Inferior parietal cortex (tissue), 1 donor: ENCODE results near the gene QPCT.
"Not testable (repeated sequence)": the region's sequence is repeated elsewhere in the genome, so short reads cannot be mapped to it uniquely, and the experiment has no call there.

Source experiments
- DNase-seq: peaks from one replicate; pipeline ENCODE4 v3.0.0-alpha.2; 2016; ENCODE audit errors: extremely low spot score

The QPCT gene

DNA sequence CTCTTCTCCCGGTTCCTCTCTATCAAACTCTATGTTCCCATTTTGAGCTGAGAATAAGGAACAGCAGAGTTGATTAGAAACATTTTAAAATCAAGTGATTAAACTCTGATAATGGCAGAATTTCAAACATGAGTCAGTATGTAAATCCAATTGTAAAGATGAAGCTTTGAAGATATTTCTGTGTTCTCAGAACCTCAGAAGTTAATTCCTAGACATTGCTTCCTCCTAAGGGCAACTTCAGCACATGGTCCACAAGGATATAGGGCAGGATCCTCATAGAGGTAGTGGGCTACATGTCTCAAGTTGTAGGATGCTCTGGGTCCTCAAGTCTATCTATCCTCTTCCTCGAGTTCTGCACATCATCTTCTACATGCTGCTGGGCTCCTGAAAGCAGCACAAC, 46.3 kb downstream of the QPCT start:
- no peak for DNase-seq

DNA sequence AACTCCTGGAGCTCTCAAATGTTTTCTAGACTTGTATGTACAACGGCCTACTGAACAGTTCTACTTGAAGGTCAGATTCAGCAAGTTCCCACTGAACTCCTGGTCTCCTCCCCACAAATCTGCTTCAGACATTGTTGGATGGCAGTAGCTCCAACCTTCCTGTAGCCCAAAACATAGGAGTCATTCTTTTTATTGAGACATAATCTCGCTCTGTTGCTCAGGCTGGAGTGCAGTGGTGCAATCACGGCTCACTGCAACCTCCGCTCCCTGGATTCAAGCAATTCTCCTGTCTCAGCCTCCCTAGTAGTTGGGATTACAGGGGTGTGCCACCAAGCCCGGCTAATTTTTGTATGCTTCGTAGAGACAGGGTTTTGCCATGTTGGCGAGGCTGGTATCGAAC, 47.3 kb downstream of the QPCT start:
- no peak for DNase-seq

DNA sequence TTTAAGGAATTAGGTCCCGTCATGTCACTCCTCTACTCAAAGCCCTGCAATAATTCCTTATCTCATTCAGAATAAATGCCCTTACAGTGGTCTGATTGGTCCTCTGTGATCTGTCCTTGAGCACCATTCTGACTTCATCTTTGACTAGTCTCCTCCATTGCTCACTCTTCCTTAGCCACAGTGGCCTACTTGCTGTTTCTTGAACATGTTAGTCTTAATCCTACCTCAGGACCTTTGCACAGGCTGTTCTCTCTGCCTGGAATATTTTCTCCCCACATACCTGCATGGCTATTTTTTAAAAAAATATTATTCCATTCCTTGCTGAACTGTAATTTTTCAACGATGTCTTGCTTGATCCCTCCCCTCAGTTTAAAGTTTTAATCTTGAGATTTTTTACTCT, 48.0 kb downstream of the QPCT start:
- DNase-seq = no peak

DNA sequence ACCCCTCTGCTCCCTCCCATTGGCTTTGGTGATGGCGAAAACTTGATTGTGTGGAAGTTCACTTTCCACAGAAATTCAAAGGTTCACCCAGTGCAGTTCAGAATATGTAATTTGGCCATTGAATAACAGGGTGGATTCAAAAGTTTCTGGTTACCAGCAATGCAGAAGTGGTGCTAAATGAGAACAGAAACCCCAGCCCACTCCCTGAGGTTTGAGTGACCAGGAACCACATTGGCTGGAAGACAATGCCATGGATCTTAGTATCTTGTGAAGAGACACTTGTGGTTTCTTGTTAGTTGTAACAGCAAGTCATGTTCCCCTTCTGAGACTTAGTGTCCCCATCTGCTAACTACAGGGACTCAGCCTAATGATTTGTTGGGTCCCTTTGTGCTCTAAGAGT, 49.8 kb downstream of the QPCT start:
- no peak for DNase-seq

DNA sequence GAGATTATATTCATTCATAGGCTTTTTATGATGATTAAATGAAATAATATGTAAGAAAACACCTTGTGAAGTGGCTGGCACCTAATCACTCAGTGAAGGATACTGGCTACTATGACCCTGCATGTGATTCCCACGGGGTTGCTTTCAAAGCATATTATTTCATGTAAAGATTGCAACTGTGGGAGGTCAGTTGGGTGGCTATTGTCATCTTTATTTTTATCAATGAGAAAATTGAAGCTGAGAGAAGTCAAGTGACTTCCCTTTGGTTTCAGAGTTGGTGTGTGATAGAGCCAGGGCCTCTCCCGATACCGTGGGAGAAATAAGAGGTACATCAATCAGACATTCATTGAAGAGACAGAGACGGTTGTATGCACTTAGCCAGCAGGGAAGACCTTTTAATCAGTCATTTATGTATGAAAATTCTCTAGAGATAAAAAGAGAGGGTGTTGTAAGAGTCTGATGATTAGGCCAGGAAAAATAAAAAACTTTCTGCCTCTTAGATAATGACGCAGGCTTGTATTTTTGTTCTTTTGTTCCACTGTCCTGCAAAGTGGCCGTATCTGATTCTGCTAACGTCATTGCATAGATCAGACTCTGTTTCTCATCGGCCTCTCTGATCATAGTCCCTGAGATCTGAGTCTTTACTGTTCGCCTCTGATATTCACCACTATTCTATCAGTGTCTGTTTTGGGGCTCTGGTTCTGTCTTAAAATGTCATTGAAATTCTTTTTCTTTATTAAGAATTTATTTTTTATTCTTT, 50.5 kb downstream of the QPCT start:
- DNase-seq = no peak

DNA sequence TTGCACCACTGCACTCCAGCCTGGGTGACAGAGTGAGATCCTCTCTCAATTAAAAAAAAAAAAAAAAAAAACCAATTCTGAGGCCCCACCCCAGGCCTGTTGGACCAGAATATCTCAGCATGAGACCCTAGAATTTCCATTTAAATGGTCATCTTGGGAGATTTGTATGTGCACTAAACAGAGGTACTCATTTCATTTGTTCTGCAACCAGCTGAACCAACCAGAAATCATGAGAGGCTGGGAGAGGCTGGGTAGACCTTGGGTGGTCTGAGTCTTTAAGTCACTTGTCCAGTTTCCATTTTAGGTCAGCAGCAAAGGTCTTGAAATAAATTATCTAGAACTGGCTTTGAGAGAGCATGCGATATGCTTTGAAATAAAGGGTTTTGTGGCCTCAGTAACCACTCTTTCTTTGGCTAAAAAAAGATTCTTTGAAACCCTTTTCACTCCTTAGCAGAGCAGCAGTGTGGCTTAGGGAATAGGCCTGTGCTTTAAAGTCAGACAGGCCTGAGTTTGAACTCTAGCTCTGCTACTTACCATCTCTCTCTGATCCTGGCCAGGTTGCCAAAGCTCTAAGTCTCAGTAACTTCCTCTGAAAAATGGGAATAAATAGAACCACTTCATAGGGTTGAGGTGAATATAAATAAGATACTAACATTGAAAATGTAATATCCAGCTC, 52.6 kb downstream of the QPCT start:
- DNase-seq = no peak

DNA sequence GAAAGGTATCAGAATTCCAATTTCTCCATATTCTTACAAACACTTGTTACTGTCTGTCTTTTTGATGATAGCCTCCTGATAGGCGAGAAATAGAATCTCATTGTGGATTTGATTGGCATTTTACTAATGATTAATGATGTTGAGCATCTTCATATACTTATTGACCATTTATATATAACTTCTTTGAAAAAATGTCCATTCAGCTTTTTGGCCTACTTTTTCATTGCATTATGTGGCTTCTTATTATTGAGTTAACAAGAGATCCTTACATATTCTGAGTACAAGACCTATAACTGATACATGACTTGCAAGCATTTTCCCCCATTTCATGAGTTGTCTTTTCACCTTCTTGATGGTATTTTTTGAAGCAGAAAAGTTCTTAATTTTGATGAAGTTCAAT, 54.6 kb downstream of the QPCT start:
- no peak for DNase-seq

DNA sequence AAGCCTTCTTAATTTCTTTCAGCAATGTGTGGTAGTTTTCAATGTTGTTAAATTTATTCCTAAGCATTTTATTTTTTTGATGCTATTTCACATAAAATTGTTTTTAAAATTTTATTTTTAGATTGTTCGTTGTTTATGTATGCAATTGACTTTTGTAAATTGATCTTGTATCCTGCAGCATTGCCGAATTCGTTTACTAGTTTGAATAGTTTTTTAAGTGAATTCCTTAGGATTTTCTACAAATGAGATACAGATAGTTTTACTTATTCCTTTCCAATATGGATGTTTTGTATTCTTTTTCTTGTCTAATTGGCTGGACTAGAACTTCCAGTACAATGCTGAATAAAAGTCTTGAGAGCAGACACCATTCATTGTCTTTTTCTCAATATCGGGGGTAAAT, 55.6 kb downstream of the QPCT start:
- DNase-seq = no peak

DNA sequence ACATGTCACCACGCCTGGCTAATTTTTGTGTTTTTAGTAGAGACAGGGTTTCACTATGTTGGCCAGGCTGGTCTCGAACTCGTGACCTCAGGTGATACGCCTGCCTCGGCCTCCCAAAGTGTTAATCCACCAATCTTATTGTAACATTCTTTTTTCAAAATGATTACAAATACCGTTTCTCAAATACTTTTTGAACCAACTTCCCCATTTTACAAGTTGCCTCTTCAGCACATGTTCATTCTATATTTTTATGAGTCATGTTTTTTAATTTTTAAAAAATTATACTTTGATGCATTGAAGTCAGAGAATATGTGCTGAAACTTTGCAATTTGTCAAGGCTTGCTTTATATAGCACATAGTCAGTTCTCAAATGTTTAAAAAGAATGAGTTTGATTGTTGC, 58.2 kb downstream of the QPCT start:
- DNase-seq = no peak

DNA sequence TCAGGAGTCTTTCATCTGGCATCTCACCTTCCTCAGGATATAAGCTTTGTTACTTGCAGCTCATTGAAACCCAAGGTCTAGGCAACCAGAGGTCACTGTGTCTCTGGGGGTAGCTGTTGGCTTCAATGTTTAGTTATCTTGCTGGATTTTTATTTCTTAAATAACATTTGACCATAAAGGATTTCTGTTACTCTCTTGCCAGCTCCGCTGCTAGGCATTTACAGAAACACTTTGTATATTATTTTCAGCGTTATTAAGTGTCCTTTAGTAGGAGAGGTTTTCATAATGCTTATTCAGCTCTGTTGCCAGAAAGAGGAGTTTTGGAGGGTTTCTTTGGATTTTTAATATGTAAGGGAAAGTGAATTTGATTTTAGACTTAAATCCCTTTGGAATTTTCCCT, 61.4 kb downstream of the QPCT start:
- no peak for DNase-seq

DNA sequence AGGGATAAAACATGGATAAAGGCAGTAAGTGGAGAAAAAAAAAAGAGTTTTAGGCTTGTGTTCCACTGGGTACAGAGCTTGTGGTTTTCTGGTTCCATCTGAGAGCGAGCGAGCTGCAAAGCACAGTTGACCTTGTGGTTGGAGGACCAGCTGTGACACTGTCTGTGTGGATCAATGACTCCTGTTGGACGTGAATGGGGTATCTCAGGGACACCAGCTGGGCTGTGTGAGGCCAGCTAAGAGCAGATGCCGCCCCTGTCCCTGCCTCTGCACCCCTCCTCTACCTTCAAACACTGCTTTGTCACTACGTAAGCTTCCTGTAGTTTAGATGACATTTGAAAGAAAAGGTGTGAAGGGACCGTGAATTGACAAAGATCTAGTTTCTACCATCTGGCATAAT, 67.8 kb downstream of the QPCT start:
- DNase-seq = no peak

DNA sequence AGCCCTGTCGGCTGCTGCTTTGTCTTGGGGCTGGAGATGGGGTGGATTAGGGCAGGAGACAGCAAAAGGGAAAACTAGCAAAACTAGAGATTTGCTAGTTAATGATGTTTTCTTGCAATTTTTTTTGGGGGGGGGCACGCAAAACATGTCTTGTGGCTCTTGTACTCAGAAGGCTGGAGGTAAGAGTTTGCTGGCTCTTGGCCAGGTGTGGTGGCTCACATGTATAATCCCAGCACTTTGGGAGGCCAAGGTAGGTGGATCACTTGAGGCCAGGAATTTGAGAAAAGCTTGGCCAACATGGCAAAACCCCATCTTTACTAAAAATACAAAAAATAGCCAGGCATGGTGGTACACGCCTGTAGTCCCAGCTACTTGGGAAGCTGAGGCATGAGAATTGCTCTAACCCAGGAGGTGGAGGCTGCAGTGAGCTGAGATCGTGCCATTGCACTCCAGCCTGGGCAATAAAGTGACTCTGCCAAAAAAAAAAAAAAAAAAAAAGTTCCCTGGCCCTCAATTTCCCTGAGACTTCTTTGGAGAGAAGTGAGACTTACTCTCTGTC, 69.6 kb downstream of the QPCT start:
- not testable (repeated sequence) for DNase-seq

DNA sequence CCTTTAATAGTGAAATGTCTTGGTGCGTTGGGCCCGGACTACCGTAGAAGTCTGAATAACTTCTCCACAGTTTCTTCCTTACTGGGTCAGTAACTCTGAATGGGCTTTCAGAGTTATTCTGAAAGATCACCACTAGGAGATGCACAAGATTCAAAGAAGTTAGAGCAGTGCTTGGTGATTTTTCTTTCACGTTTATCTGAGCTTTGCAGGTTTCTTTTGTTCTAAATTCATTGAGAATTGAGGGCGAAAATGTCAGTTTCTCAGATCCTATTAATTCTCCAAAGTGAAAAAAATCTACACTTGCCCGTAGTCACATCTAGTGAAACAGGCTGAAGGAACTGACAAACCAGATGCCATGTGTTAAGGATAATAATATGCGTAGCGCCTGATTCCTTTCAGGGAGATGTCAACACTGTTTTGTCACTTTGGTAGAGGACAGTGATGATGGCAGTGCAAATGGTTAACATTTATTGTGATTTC, 70.1 kb downstream of the QPCT start:
- DNase-seq = peak; percentile 75

DNA sequence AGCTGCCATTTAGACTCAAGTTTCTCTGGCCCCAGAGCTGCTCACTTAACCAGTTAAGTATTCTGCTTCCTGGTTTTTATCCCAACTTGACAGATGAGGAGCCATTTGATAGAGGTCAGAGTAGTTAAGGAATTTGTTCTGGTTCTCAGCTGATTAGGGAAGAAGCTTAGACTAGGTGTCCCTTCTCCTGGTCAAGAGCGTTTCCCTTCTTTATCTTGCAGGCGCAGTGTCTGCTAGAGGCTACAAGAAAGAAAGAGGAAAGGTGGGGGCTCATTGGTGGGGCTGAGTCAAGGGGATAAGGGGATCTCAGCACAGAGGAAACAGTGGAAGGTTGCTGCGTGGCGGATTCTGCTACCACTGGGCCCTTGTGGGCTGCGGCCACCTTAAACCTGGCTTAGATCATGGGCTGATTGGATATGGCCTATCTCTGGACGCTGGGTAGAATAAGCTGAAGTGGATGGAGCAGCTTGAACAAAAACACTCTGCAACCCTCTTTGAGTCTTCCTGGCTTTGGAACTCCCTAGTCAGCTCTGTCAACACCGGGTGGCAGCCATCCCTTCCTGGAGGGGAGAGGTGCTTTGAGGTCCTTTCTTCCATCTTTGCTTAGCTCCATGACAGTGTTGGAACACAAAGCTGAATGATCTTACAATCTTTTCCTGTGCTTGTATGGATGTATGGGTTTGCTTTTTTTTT, 70.8 kb downstream of the QPCT start:
- no peak for DNase-seq

DNA sequence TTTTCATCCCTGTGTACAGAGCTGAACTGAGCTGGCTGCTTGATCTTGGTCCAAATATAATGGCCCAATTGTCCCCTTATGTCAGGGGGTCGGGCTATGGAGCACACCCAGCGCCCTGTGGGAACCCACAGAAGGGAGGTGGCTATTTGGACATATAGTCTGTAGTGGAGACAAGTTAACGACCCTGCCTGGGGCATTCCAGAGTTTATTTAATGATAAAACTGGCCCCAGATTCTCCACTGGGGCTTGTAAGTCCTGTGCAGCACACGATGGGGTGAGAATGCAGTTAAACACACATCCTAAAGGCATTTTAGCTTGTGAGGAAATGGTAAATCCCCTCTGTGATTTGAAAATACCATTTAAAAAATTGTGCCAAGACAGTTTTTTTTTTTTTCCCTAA, 72.9 kb downstream of the QPCT start:
- DNase-seq = no peak

DNA sequence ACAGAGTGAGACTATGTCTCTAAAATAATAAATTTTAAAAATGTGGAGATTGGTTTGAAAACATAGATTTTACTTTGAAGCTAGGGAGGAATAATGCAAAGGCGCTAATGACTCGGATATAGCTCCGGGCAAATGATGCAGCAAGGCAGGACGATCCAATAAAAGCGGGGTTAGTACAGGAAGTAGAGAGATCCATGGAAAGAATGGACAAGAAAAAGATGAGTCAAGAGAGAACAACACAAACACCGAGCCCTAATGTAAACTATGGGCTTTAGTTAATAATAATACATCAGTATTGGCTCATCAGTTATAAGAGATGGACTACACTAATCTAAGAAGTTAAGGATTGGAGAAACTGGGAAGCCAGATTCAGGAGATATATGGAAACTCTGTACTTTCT, 74.5 kb downstream of the QPCT start:
- DNase-seq = no peak

DNA sequence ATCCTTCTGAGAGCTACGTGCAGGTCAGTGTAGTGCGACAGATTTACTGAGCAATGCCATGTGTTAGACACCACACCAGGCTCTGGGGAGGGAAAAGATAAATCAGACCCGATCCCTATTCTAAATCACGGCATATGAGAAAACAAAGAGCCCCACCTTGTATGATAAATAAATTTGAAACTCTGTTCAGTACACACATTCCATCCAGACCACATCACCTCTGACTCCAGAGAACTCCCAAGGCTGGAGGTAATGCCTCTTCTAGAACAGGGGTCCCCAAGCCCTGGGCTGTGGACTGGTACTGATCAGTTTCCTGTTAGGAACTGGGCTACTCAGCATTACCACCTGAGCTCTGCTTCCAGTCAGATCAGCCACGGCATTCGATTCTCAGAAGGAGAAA, 77.3 kb downstream of the QPCT start:
- DNase-seq = no peak

DNA sequence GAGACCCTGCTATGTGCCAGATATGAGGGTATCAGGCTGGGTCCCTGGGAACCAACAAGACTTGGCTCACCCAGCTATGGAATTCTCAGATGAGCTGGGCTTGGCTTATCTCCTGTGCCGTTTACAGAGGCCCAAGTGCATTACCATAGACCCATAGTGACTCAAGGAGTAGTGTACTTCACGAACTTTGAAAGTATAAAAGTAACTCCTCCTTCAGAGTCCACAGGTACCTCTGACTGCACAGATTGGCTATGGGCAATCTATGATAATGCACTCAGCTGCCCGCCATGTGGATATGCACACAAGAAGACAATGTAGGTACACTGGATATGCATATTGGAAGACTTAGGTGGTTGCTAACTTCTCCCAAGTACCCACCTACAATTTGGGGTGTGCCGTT, 78.4 kb downstream of the QPCT start:
- no peak for DNase-seq
